ENCODE measurements around the gene JAK3. TPM values are rescaled to one million over a fixed set of nuclear protein-coding genes. Genes with fewer than 3 reads are reported as not detected.
A peak's percentile ranks its signal among the peaks of the same experiment; 100 is the strongest.
"Not testable (repeated sequence)": the region's sequence is repeated elsewhere in the genome, so short reads cannot be mapped to it uniquely, and the experiment has no call there.

JAK3 gene
- total and polyA plus RNA-seq, 2 of the 8 experiments (the other 6 are each of a cell fraction or from before 2014, with no cell fraction given): 4.0 to 4.7 TPM

GRCh38 chr19:17784201-17785008, 63.4 kb downstream of the JAK3 start (continued):
- TF ChIP-seq SIN3A (conservative IDR thresholded peaks at IDR 0.05 in 1 of 2, IDR thresholded peaks at IDR 0.05 in 1 of 2; ENCODE audit: low read depth in 1 of 2, low read length in 2 of 2) (0 out of 4 replicates have a peak, but pooled peaks of 1 of the 2 experiments have one; percentile 53), ATF2 (IDR thresholded peaks at IDR 0.05; ENCODE audit: low read length) (no peak)

GRCh38 chr19:17783721-17784120, 64.1 kb downstream of the JAK3 start:
- H3K56ac ChIP-seq (replicated peaks; ENCODE audit: insufficient read length, low read depth, low read length); H2AK5ac ChIP-seq (ENCODE audit: low read depth, low read length); H3K4me2 ChIP-seq (ENCODE audit: insufficient read depth in 1 of 2, low read depth in 2 of 2, low read length in 2 of 2); H3K9ac ChIP-seq (replicated peaks in 1 of 4; ENCODE audit: extremely low read depth in 1 of 4, low read depth in 3 of 4, low read length in 3 of 4); H2BK12ac ChIP-seq (ENCODE audit: low read depth, low read length); H3K27ac ChIP-seq (ENCODE audit: low read depth, low read length); H3K36me3 ChIP-seq (ENCODE audit: control insufficient read depth in 2 of 4, insufficient read depth in 4 of 4, low read length in 3 of 4); H3K23ac ChIP-seq (ENCODE audit: insufficient read length); H3K79me2 ChIP-seq (ENCODE audit: control insufficient read depth in 1 of 2, insufficient read depth in 2 of 2, low read length in 2 of 2); H3K18ac ChIP-seq (ENCODE audit: extremely low read depth, low read length); DNase-seq (ENCODE audit: low read depth in 1 of 2, low spot score in 2 of 2); H4K20me1 ChIP-seq (replicated peaks in 1 of 2; ENCODE audit: control insufficient read depth in 1 of 2, insufficient read depth in 2 of 2, low read length in 2 of 2); FAIRE-seq; H3K9me3 ChIP-seq (ENCODE audit: insufficient read depth in 2 of 2, low read depth in 1 of 2, low read length in 1 of 2); H3K4me3 ChIP-seq (ENCODE audit: extremely low read depth in 1 of 4, insufficient read depth in 2 of 4, low read depth in 3 of 4, low read length in 4 of 4); H2BK20ac ChIP-seq (ENCODE audit: low read length); H4K5ac ChIP-seq (ENCODE audit: insufficient read length, low read depth, low read length); H2BK15ac ChIP-seq (ENCODE audit: low read length); H3K4ac ChIP-seq (replicated peaks; ENCODE audit: insufficient read length, low read depth, low read length); H2AFZ ChIP-seq (ENCODE audit: low read length); H3K23me2 ChIP-seq (ENCODE audit: low read depth, low read length); H2BK120ac ChIP-seq (replicated peaks; ENCODE audit: low read depth, low read length); H3K79me1 ChIP-seq (ENCODE audit: low read depth, low read length); H3K14ac ChIP-seq (ENCODE audit: insufficient read length); H3K27me3 ChIP-seq (replicated peaks in 1 of 4; ENCODE audit: control insufficient read depth in 3 of 4, extremely low read depth in 1 of 4, insufficient read depth in 3 of 4, low read length in 3 of 4): not testable (repeated sequence)
- ChIA-PET POLR2A (ENCODE audit: partially characterized antibody) (interaction anchor here (1.5 to 3.3 kb wide), 2 partner anchors 76 to 149 kb away, joined by 3 to 11 read pairs; partner anchors contain the start of genes CCDC124 and RPL18A), CTCF (ENCODE audit: partially characterized antibody) (interaction anchor here (0.6 to 4.0 kb wide), 27 partner anchors 10 to 353 kb away, joined by 3 to 23 read pairs (median 4); partner anchors contain the start of genes B3GNT3 and SLC5A5)
- 88% methylated on average over 5 of the region's 5 CpGs; no CpG with 5 or more reads in 1 of the 2 experiments for WGBS, 2 experiments (ENCODE audit: extremely low coverage in 1 of 2, insufficient coverage in 1 of 2, insufficient read length in 1 of 2, insufficient replicate concordance in 2 of 2, low coverage in 1 of 2, low lambda C conversion rate in 2 of 2, missing lambda C conversion rate in 1 of 2)
- peak overlapping the region; percentile 73 for H2BK5ac ChIP-seq (ENCODE audit: low read depth, low read length)
- peak overlapping the region; percentile 80 for H4K91ac ChIP-seq (replicated peaks; ENCODE audit: insufficient read length, low read length)
- peak overlapping the region; percentile 86 for H4K8ac ChIP-seq (ENCODE audit: extremely low read depth, insufficient read depth, low read length)
- H3K4me1 ChIP-seq (replicated peaks in 1 of 4; ENCODE audit: control insufficient read depth in 3 of 4, insufficient read depth in 4 of 4, low read length in 3 of 4): peaks cover 0 to 10% (median 8%) of the 10 kb centered on the region in 4 experiments; a peak in 6 of 7 replicates

All from H1 (cell line).